ENCODE measurements around the gene TYRP1. TPM values are rescaled to one million over a fixed set of nuclear protein-coding genes. Genes with fewer than 3 reads are reported as not detected.

The TYRP1 gene
- total RNA-seq, 2 experiments from 2014 or later: not detected

- H3K4me3 ChIP-seq (ENCODE audit: low read depth, low read length, poor library complexity, severe bottlenecking): no peak overlapping the region
- H3K9me3 ChIP-seq (ENCODE audit: low read length): no peaks in the 10 kb centered on the region
- no peak for DNase-seq (ENCODE audit: low spot score)
- H3K79me2 ChIP-seq (ENCODE audit: insufficient read depth, low read depth, low read length): no peaks in the 10 kb centered on the region
- CTCF ChIA-PET (ENCODE audit: unreplicated experiment): no interaction called here
- POLR2A ChIA-PET: no interaction called here
- H4K20me1 ChIP-seq (ENCODE audit: insufficient read depth, low read length): no peaks in the 10 kb centered on the region; the same call in 1 of the 2 replicates
- BruUV-seq (replicated peaks): no TSS peak
- TF ChIP-seq CTCF (conservative IDR thresholded peaks at IDR 0.05; ENCODE audit: low read length) (no peak), EZH2phosphoT487 (IDR thresholded peaks at IDR 0.05; ENCODE audit: borderline replicate concordance, low read depth, low read length) (no peak)
- no peak overlapping the region for H2AFZ ChIP-seq (ENCODE audit: low read length)
- no peak overlapping the region for H3K4me2 ChIP-seq (ENCODE audit: low read length)
- H3K4me1 ChIP-seq (ENCODE audit: insufficient read depth, low read length, poor library complexity, severe bottlenecking): no peaks in the 10 kb centered on the region
- H3K36me3 ChIP-seq (ENCODE audit: insufficient read depth, low read length): no peaks in the 10 kb centered on the region
- H3K27ac ChIP-seq (ENCODE audit: low read depth, low read length, poor library complexity, severe bottlenecking): no peak overlapping the region
- intact Hi-C loops (cut with micrococcal nuclease; ENCODE audit: unreplicated experiment): loop anchor here (5.0 kb wide), 1 partner anchor 365 kb away; no protein-coding TSS in a partner anchor
- H3K9me2 ChIP-seq (ENCODE audit: insufficient read depth, low read length): no peaks in the 10 kb centered on the region
Observed at GRCh38 chr9:12722131-12722530, 28.9 kb downstream of the TYRP1 start.

GRCh38 chr9:12723409-12724028 is 30.3 kb downstream of the TYRP1 start:
- POLR2A ChIA-PET: interaction anchor here (0.6 kb wide), 1 partner anchor 90 kb away, joined by 4 read pairs; no protein-coding TSS in a partner anchor
- Histone ChIP-seq H3K4me1 (ENCODE audit: insufficient read depth, low read length, poor library complexity, severe bottlenecking) (no peaks in the 10 kb centered on the region), H2AFZ (ENCODE audit: low read length) (no peak overlapping the region), H3K4me2 (ENCODE audit: low read length) (no peak overlapping the region), H3K36me3 (ENCODE audit: insufficient read depth, low read length) (no peaks in the 10 kb centered on the region), H3K9me3 (ENCODE audit: low read length) (no peaks in the 10 kb centered on the region), H4K20me1 (ENCODE audit: insufficient read depth, low read length) (no peaks in the 10 kb centered on the region), H3K27ac (ENCODE audit: low read depth, low read length, poor library complexity, severe bottlenecking) (no peak overlapping the region), H3K4me3 (ENCODE audit: low read depth, low read length, poor library complexity, severe bottlenecking) (no peak overlapping the region), H3K79me2 (ENCODE audit: insufficient read depth, low read depth, low read length) (no peaks in the 10 kb centered on the region), H3K9me2 (ENCODE audit: insufficient read depth, low read length) (no peaks in the 10 kb centered on the region)
- no TSS peak for BruUV-seq (replicated peaks)
- intact Hi-C loops (cut with micrococcal nuclease; ENCODE audit: unreplicated experiment): loop anchor here (5.0 kb wide), 1 partner anchor 364 kb away; no protein-coding TSS in a partner anchor
- no peak for DNase-seq (ENCODE audit: low spot score)
- CTCF ChIA-PET (ENCODE audit: unreplicated experiment): no interaction called here
- TF ChIP-seq EZH2phosphoT487 (IDR thresholded peaks at IDR 0.05; ENCODE audit: borderline replicate concordance, low read depth, low read length) (no peak), CTCF (conservative IDR thresholded peaks at IDR 0.05; ENCODE audit: low read length) (peak; percentile 63)

DNA sequence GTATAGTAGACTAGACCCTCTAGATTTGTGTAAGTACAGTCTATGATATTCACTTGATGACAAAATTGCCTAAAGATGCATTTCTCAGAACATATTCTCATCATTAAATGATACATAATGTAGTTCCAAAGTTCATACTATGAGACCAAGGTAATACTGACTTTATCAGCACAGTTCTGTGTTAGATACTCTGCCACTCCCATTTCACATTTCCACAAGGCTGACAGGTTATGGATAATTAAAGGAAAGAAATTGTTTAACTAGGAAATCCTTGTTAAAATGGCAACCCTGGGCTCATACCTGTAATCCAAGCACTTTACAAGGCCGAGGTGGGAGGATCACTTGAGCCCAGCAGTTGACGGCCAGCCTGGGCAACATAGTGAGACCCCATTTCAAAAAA is 33.6 kb downstream of the TYRP1 start:
- Histone ChIP-seq H3K36me3 (ENCODE audit: insufficient read depth, low read length) (no peaks in the 10 kb centered on the region), H3K4me1 (ENCODE audit: insufficient read depth, low read length, poor library complexity, severe bottlenecking) (no peaks in the 10 kb centered on the region), H3K27ac (ENCODE audit: low read depth, low read length, poor library complexity, severe bottlenecking) (no peak overlapping the region), H3K4me2 (ENCODE audit: low read length) (no peak overlapping the region), H4K20me1 (ENCODE audit: insufficient read depth, low read length) (no peaks in the 10 kb centered on the region), H3K9me3 (ENCODE audit: low read length) (no peaks in the 10 kb centered on the region), H3K9me2 (ENCODE audit: insufficient read depth, low read length) (no peaks in the 10 kb centered on the region), H3K4me3 (ENCODE audit: low read depth, low read length, poor library complexity, severe bottlenecking) (no peak overlapping the region), H2AFZ (ENCODE audit: low read length) (no peak overlapping the region), H3K79me2 (ENCODE audit: insufficient read depth, low read depth, low read length) (no peaks in the 10 kb centered on the region)
- TF ChIP-seq EZH2phosphoT487 (IDR thresholded peaks at IDR 0.05; ENCODE audit: borderline replicate concordance, low read depth, low read length): no peak
- TF ChIP-seq CTCF (conservative IDR thresholded peaks at IDR 0.05; ENCODE audit: low read length): no peak
- intact Hi-C loops (cut with micrococcal nuclease; ENCODE audit: unreplicated experiment): no loop called here
- no peak for DNase-seq (ENCODE audit: low spot score)
- CTCF ChIA-PET (ENCODE audit: unreplicated experiment): no interaction called here
- BruUV-seq (replicated peaks): no TSS peak
- POLR2A ChIA-PET: interaction anchor here (0.7 kb wide), 1 partner anchor 63 kb away, joined by 3 read pairs; no protein-coding TSS in a partner anchor
